Pons (tissue), 1 donor: ENCODE data around the gene TIAM1.

ENCODE experiments used
- DNase-seq: peaks from one replicate; pipeline ENCODE4 v3.0.0-alpha.2; 2016; ENCODE audit warnings: low spot score

The TIAM1 gene

GRCh38 chr21:31132574-31133242, 211.4 kb downstream of the TIAM1 start:
- DNase-seq: peak; percentile 81

GRCh38 chr21:31130821-31131220, 213.2 kb downstream of the TIAM1 start:
- no peak for DNase-seq

- DNase-seq: peak; percentile 49
These were observed 215.8 kb downstream of the TIAM1 start for GRCh38 chr21:31128234-31128633.

- DNase-seq: peak; percentile 71
These were observed 220.1 kb downstream of the TIAM1 start for GRCh38 chr21:31124010-31124409.

- DNase-seq: no peak
These were observed 224.9 kb downstream of the TIAM1 start for GRCh38 chr21:31119199-31119598.

- peak; percentile 33 for DNase-seq
These were observed 226.7 kb downstream of the TIAM1 start for GRCh38 chr21:31117128-31117916.

GRCh38 chr21:31115249-31115648, 228.8 kb downstream of the TIAM1 start:
- no peak for DNase-seq

GRCh38 chr21:31111093-31111492, 233.0 kb downstream of the TIAM1 start:
- DNase-seq: no peak

- peak; percentile 80 for DNase-seq
These were observed 233.6 kb downstream of the TIAM1 start for GRCh38 chr21:31110430-31110829.

- DNase-seq: peak; percentile 71
These were observed 236.2 kb downstream of the TIAM1 start for GRCh38 chr21:31107871-31108270.

- DNase-seq: peak; percentile 45
These were observed 236.8 kb downstream of the TIAM1 start for GRCh38 chr21:31107176-31107785.

GRCh38 chr21:31103571-31104265, 240.3 kb downstream of the TIAM1 start:
- peak; percentile 65 for DNase-seq

- DNase-seq: no peak
These were observed 240.9 kb downstream of the TIAM1 start for GRCh38 chr21:31103163-31103562.

GRCh38 chr21:31099122-31099521, 244.9 kb downstream of the TIAM1 start:
- DNase-seq: no peak

- peak; percentile 62 for DNase-seq
These were observed 245.5 kb downstream of the TIAM1 start for GRCh38 chr21:31098576-31099005.

GRCh38 chr21:31092832-31093625, 251.0 kb downstream of the TIAM1 start:
- DNase-seq: no peak

GRCh38 chr21:31090376-31090775, 253.7 kb downstream of the TIAM1 start:
- no peak for DNase-seq

- DNase-seq: no peak
These were observed 255.6 kb downstream of the TIAM1 start for GRCh38 chr21:31088474-31088751.

- no peak for DNase-seq
These were observed 256.2 kb downstream of the TIAM1 start for GRCh38 chr21:31087639-31088473.

- no peak for DNase-seq
These were observed 259.4 kb downstream of the TIAM1 start for GRCh38 chr21:31084689-31085088.

- DNase-seq: no peak
These were observed 265.3 kb downstream of the TIAM1 start for GRCh38 chr21:31078796-31079195.
